Subcutaneous adipose tissue (tissue), 4 donors: ENCODE data around the gene RAP1GDS1. TPM values are rescaled to one million over a fixed set of nuclear protein-coding genes. Genes with fewer than 3 reads are reported as not detected.

ENCODE experiments used
- total RNA-seq, 4 donors: library from RNA; depleted of rRNA; stranded (reverse); fragments of >200 nt; gene quantifications; one replicate each; pipeline ENCODE4 v1.1.0, GENCODE V29; 2016
- TF ChIP-seq, protein P1 (sequence below): fragments of 450-650 bp; IDR thresholded peaks from one replicate; pipeline ENCODE4 v1.5.1; 2016; ENCODE audit warnings: low read depth, mild to moderate bottlenecking, control low read depth, antibody characterized with exemption, moderate library complexity

Gene RAP1GDS1
- total RNA-seq, 4 donors from 2014 or later, result 32.2 to 62.4 (median 40.3) TPM

DNA sequence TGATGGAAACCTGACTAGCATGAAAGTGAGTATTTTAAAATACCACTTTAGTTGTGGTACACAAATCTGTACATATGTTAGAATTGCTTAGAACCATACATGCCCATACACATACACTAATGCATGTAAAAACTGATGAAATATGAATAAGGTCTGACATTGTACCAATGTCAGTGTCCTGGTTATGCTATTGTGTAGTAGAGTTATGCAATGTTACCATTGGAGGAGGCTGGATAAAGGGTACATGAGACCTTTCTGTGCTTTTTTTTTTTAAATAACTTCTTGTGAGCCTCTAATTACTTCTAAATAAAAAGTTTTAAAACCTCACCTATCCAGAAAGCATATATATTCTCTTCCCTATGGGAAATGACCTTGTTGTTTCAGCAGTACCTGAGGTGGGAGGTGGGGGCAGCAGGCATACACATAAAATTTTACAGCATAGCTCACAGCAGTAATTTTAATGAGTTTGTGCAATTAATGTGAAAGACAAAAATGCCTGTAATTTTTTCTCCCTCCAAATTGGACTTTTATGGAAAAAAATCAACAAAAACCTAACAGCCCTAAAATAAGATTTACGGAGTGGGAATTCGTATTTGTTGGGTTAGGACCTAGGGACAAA lies 97.6 kb downstream of the RAP1GDS1 start:
- TF ChIP-seq, protein P1, sequence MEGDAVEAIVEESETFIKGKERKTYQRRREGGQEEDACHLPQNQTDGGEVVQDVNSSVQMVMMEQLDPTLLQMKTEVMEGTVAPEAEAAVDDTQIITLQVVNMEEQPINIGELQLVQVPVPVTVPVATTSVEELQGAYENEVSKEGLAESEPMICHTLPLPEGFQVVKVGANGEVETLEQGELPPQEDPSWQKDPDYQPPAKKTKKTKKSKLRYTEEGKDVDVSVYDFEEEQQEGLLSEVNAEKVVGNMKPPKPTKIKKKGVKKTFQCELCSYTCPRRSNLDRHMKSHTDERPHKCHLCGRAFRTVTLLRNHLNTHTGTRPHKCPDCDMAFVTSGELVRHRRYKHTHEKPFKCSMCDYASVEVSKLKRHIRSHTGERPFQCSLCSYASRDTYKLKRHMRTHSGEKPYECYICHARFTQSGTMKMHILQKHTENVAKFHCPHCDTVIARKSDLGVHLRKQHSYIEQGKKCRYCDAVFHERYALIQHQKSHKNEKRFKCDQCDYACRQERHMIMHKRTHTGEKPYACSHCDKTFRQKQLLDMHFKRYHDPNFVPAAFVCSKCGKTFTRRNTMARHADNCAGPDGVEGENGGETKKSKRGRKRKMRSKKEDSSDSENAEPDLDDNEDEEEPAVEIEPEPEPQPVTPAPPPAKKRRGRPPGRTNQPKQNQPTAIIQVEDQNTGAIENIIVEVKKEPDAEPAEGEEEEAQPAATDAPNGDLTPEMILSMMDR, result no peak

DNA sequence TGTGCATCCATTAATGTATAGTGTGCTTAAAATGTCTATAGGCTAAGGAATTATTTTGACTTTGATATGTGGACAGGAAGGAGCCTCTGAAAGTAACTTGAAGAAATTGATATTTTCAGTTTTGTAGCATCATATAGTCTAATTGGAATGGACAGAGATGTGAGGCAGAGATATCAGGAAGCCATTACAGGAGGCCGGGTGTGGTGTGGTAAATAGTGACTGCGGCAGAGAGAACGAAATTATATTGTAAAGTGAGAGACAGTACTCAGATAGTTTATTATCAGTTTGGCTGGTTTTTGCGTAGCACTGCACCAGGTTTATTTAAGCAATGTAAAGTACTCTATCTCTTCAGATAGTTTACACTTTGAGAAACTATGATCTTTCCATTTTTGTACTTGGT lies 98.5 kb downstream of the RAP1GDS1 start:
- TF ChIP-seq, protein P1, result no peak

DNA sequence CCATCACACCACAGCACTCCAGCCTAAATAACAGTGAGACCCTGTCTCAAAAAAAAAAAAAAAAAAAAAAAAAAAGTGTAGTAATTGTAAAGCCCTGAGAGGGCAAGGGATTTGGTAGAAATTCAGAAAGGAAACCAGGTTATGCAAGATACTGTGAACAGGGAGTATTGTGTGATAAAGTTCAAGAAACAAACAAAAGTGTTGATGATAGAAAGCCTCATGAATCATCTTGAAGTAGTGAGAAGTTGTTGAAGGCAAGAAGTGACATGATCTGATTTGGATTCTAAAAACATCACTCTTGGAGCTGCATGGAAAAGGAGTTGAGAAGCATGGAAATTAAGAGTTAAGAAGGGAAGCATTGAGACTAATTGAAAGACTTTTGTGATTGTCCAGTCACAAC lies 102.2 kb downstream of the RAP1GDS1 start:
- TF ChIP-seq, protein P1, result no peak

DNA sequence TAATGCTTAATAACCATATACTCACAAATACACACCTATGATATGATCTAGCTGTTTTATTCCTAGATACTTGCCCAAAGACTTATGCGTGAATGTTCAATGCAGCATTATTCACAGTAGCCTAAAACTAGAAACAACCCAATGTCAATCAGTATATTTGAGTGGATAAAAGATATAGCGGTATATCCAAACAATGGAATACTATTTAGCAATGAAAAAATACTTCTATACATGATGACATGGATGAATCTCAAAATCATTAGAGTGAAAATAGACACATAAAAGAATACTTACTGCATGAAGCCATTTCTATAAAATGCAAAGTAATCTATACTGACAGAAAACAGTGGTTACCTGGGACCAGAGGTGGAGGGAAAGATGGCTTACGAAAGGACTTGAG lies 108.1 kb downstream of the RAP1GDS1 start:
- TF ChIP-seq, protein P1, result no peak

DNA sequence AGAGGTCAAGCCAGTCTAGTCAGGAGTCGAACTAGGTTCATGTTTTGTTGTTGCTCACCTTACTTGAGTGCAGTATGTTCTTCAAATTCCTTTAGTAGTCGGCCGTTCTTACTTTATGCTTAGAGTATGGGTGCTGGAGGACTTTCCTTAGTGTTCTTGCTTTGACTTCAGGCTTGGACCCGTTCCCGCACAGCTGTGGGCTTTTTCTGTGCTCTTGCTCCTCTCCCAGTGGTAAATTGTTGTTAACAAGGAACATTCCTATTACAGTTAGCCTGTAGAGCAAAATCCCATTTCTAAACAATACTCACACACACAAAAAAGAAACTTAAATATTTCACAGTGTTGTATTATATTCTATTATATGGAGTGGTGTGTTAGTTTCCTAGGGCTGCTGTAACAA lies 113.5 kb downstream of the RAP1GDS1 start:
- TF ChIP-seq, protein P1, result no peak

DNA sequence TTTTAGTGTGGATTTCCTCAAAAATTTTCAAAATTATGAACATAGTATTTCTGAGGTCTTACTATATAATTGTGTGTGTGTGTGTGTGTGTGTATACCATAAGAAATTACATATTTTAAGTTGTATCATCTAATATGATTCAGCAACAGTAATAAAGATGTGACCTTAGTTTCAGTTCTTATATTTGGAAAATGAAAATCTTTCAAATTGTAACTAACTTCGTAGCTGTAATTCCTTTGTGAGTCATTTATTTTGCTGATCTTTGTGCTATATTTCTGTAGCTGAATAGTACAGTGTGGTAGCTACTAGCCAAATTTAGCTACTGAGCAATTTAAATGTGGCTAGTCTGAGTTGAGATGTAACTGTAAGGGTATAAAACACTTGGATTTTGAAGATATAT lies 116.4 kb downstream of the RAP1GDS1 start:
- TF ChIP-seq, protein P1, result no peak

DNA sequence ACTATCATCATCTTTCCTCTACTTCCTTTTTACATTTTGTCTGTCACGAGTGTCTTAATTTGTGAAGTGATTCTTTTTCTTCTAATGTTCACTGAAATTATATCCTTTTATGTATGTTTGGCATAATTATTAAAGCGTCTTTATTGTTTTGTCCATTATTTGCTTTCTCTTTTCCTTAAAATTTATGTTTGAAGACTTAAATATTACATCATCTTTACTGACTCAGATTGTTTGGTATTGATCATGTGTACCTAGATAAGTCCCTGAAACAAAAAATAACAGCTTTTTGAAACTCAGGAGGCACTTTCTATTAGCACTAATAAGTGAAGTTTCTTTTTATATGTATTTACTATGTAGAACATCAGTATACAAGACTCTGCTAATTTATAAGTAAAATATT lies 120.1 kb downstream of the RAP1GDS1 start:
- TF ChIP-seq, protein P1, result no peak
